Transverse colon (tissue), 4 donors: Measurements from ENCODE around the gene DNAJC5. TPM values are rescaled to one million over a fixed set of nuclear protein-coding genes. Genes with fewer than 3 reads are reported as not detected.

ENCODE experiments used
- DNase-seq: peaks from one replicate; pipeline ENCODE4 v3.0.0-alpha.2; 2019
- H3K27ac ChIP-seq, 4 donors: fragments of 200-600 bp; sonication (generic); 2 replicates each; pipeline ENCODE4 v1.5.1; 2016 to 2018; ENCODE audit warnings: inconsistent platforms in 4 of 4
- H3K27me3 ChIP-seq: fragments of 200-600 bp; sonication (generic); 2 replicates; pipeline ENCODE4 v1.5.1; 2017; ENCODE audit warnings: inconsistent platforms
- H3K36me3 ChIP-seq, 4 donors: fragments of 200-600 bp; sonication (generic); 2 replicates each; pipeline ENCODE4 v1.5.1; 2017 to 2019; ENCODE audit warnings: inconsistent platforms in 4 of 4
- H3K4me1 ChIP-seq, 4 donors: fragments of 200-600 bp; sonication (generic); 2 replicates each; pipeline ENCODE4 v1.5.1; 2017 to 2020; ENCODE audit warnings: inconsistent platforms in 4 of 4
- H3K4me3 ChIP-seq, 4 donors: fragments of 200-600 bp; sonication (generic); 1 replicate in 1 of 4; 2 replicates in 3 of 4; pipeline versions ENCODE4 v1.5.1 to v1.6.1; 2017 to 2019; ENCODE audit warnings: inconsistent platforms in 4 of 4
- H3K9me3 ChIP-seq, 2 donors: fragments of 200-600 bp; sonication (generic); 2 replicates each; pipeline ENCODE4 v1.5.1; 2017 to 2019; ENCODE audit warnings: inconsistent platforms in 2 of 2
- CTCF ChIP-seq, 5 experiments: fragments of 200-600 bp in 3 of 5; fragments of 450-650 bp in 2 of 5; sonication (generic) in 3 of 5; IDR thresholded peaks; 1 replicate in 2 of 5; 2 replicates in 3 of 5; pipeline ENCODE4 v1.5.1; 2016 to 2017; ENCODE audit warnings: antibody characterized with exemption in 5 of 5, inconsistent platforms in 3 of 5, mild to moderate bottlenecking in 2 of 5, moderate library complexity in 1 of 5
- EP300 ChIP-seq: sonication (generic); formaldehyde crosslinking; IDR thresholded peaks from one replicate; pipeline ENCODE4 v1.6.1; 2017; ENCODE audit warnings: antibody characterized with exemption, low read depth
- POLR2A ChIP-seq: fragments of 450-650 bp; IDR thresholded peaks from one replicate; pipeline ENCODE4 v1.6.1; 2016; ENCODE audit warnings: antibody characterized with exemption, mild to moderate bottlenecking, moderate library complexity
- POLR2AphosphoS5 ChIP-seq, 3 donors: sonication (generic); formaldehyde crosslinking; IDR thresholded peaks; one replicate each; pipeline ENCODE4 v1.6.1; 2016; ENCODE audit warnings: antibody characterized with exemption in 3 of 3
- WGBS, 2 donors: methylation state at CpG; one replicate each; pipeline ENCODE4 v1.1.5; 2018; ENCODE audit warnings: low coverage in 1 of 2; 5-methylcytosine and 5-hydroxymethylcytosine counted together
- in situ Hi-C, 4 donors: fragments of 200-750 bp; cut with MboI; loops; one replicate each; pipeline versions ENCODE4 v1.15.0 to v1.15.1; 2017; ENCODE audit warnings: low sequenced_read_pairs in 3 of 4, low pct_ligation_motif_present in 1 of 4, low pct_unique_long_range_greater_than_20kb in 1 of 4
- intact Hi-C: fragments of 100-400 bp; cut with DNase I; formaldehyde crosslinking; loops from one replicate; pipeline ENCODE4 v1.15.1; 2023; ENCODE audit warnings: low total_unique reads
- total RNA-seq, 4 donors: library from RNA; depleted of rRNA; stranded (reverse); fragments of >200 nt; gene quantifications; one replicate each; pipeline ENCODE4 v1.1.0, GENCODE V29; 2016

Gene DNAJC5
- total RNA-seq, 4 donors from 2014 or later: 59.9 to 77.3 (median 71.4) TPM

GRCh38 chr20:63961664-63962425 lies 66.9 kb downstream of the DNAJC5 start:
- intact Hi-C loops (no loop called here), in situ Hi-C loops (no loop called here)
- H3K4me1 ChIP-seq: peaks cover 4 to 16% (median 13%) of the 10 kb centered on the region in 4 donors
- DNase-seq: no peak
- TF ChIP-seq CTCF (IDR thresholded peaks at IDR 0.05): no peak
- no peak for TF ChIP-seq POLR2A
- no peaks in the 10 kb centered on the region for H3K36me3 ChIP-seq
- 85% methylated on average over 26 of the region's 26 CpGs; no CpG with 5 or more reads in 1 of the 2 donors for WGBS, 2 donors
- no peak overlapping the region for H3K27ac ChIP-seq
- no peaks in the 10 kb centered on the region for H3K9me3 ChIP-seq
- H3K27me3 ChIP-seq: no peaks in the 10 kb centered on the region
- no peak overlapping the region for H3K4me3 ChIP-seq

GRCh38 chr20:63962426-63963347 lies 67.8 kb downstream of the DNAJC5 start:
- WGBS, 2 donors: 93% methylated on average over 61 of the region's 61 CpGs; no CpG with 5 or more reads in 1 of the 2 donors
- no peaks in the 10 kb centered on the region for H3K9me3 ChIP-seq
- peaks cover 4 to 7% (median 5%) of the 10 kb centered on the region in 4 donors for H3K4me1 ChIP-seq
- DNase-seq: no peak
- H3K27ac ChIP-seq: no peak overlapping the region
- TF ChIP-seq POLR2AphosphoS5 (IDR thresholded peaks at IDR 0.05): no peak
- no peak for TF ChIP-seq CTCF (IDR thresholded peaks at IDR 0.05)
- no peak for TF ChIP-seq POLR2A
- TF ChIP-seq EP300: no peak
- intact Hi-C loops: no loop called here
- no peaks in the 10 kb centered on the region for H3K36me3 ChIP-seq
- in situ Hi-C loops: no loop called here
- no peak overlapping the region for H3K4me3 ChIP-seq
- H3K27me3 ChIP-seq: no peaks in the 10 kb centered on the region

- Histone ChIP-seq H3K36me3 (no peaks in the 10 kb centered on the region), H3K4me3 (no peak overlapping the region), H3K9me3 (no peaks in the 10 kb centered on the region), H3K27ac (no peak overlapping the region), H3K4me1 (peaks cover under 1% of the 10 kb centered on the region in 4 donors), H3K27me3 (no peaks in the 10 kb centered on the region)
- DNase-seq: no peak
- in situ Hi-C loops (no loop called here), intact Hi-C loops (no loop called here)
- no peak for TF ChIP-seq CTCF (IDR thresholded peaks at IDR 0.05)
- TF ChIP-seq POLR2AphosphoS5 (IDR thresholded peaks at IDR 0.05): no peak
- TF ChIP-seq EP300: no peak
- no peak for TF ChIP-seq POLR2A
- 92% methylated on average over 16 of the region's 27 CpGs; no CpG with 5 or more reads in 1 of the 2 donors for WGBS, 2 donors
Measured at GRCh38 chr20:63963348-63963741, 68.4 kb downstream of the DNAJC5 start.

- intact Hi-C loops: no loop called here
- 92 to 100% methylated on average over 1 to 12 of the region's 16 CpGs for WGBS, 2 donors
Measured at GRCh38 chr20:63963784-63964301, 68.9 kb downstream of the DNAJC5 start.

More at GRCh38 chr20:63963784-63964301, 68.9 kb downstream of the DNAJC5 start:
- Histone ChIP-seq H3K4me3 (no peak overlapping the region), H3K36me3 (no peaks in the 10 kb centered on the region), H3K27me3 (peaks cover under 1% of the 10 kb centered on the region), H3K9me3 (no peaks in the 10 kb centered on the region), H3K27ac (no peak overlapping the region), H3K4me1 (peaks cover 5 to 6% (median 6%) of the 10 kb centered on the region in 4 donors)
- DNase-seq: no peak
- in situ Hi-C loops: no loop called here
- TF ChIP-seq CTCF (IDR thresholded peaks at IDR 0.05) (no peak), POLR2A (no peak), POLR2AphosphoS5 (IDR thresholded peaks at IDR 0.05) (no peak), EP300 (no peak)
